OCI-LY7 (cell line): ENCODE results near the gene C19orf73. TPM values are rescaled to one million over a fixed set of nuclear protein-coding genes. Genes with fewer than 3 reads are reported as not detected.
A peak's percentile ranks its signal among the peaks of the same experiment; 100 is the strongest.

Source experiments
- BruUV-seq: library from RNA; stranded (reverse); fragments of 400-500 nt; replicated peaks from 2 replicates; lab custom pipeline; 2021; lab: Mats Ljungman, UMichigan
- CTCF ChIA-PET: fragments of 300-600 bp; sonication (Branson Sonifier 250); formaldehyde crosslinking; loops from one replicate; lab custom pipeline; 2022; ENCODE audit warnings: antibody characterized with exemption; ENCODE audit not compliant: unreplicated experiment; lab: Charles Lee
- POLR2A ChIA-PET: fragments of 300-600 bp; sonication (Branson Sonifier 250); formaldehyde crosslinking; loops from one replicate; lab custom pipeline; 2022; ENCODE audit warnings: antibody characterized with exemption; lab: Charles Lee
- DNase-seq: peaks from one replicate; pipeline ENCODE4 v3.0.0-alpha.2; 2015; ENCODE audit warnings: low spot score
- H2AFZ ChIP-seq: fragments of 200-600 bp; sonication (generic), shearing (Covaris generic); 2 replicates; pipeline ENCODE4 v1.6.1; 2014; ENCODE audit warnings: mild to moderate bottlenecking, antibody characterized with exemption, low read length, moderate library complexity
- H3K27ac ChIP-seq: fragments of 200-600 bp; sonication (generic); 2 replicates; pipeline ENCODE4 v1.5.1; 2014; ENCODE audit warnings: mixed run types, low read depth, mild to moderate bottlenecking, moderate library complexity, low read length, inconsistent platforms; ENCODE audit not compliant: poor library complexity, severe bottlenecking
- H3K36me3 ChIP-seq: fragments of 200-600 bp; sonication (generic); 2 replicates; pipeline ENCODE4 v1.6.1; 2014; ENCODE audit warnings: mild to moderate bottlenecking, antibody characterized with exemption, low read length, moderate library complexity, mixed read lengths; ENCODE audit not compliant: insufficient read depth
- H3K4me1 ChIP-seq: fragments of 200-600 bp; sonication (generic); 2 replicates; pipeline ENCODE4 v1.5.1; 2014; ENCODE audit warnings: mild to moderate bottlenecking, low read length; ENCODE audit not compliant: insufficient read depth, poor library complexity, severe bottlenecking
- H3K4me2 ChIP-seq: fragments of 200-600 bp; sonication (generic); 2 replicates; pipeline ENCODE4 v1.6.1; 2014; ENCODE audit warnings: mild to moderate bottlenecking, low read length
- H3K4me3 ChIP-seq: fragments of 200-600 bp; sonication (generic); 2 replicates; pipeline ENCODE4 v1.5.1; 2014; ENCODE audit warnings: mild to moderate bottlenecking, low read depth, low read length; ENCODE audit not compliant: poor library complexity, severe bottlenecking
- H3K79me2 ChIP-seq: fragments of 200-600 bp; sonication (generic); 2 replicates; pipeline ENCODE4 v1.6.1; 2016; ENCODE audit warnings: low read depth, mild to moderate bottlenecking, low read length, moderate library complexity, mixed read lengths; ENCODE audit not compliant: insufficient read depth
- H3K9me2 ChIP-seq: fragments of 200-600 bp; sonication (generic); 2 replicates; pipeline ENCODE4 v1.6.1; 2016; ENCODE audit warnings: mild to moderate bottlenecking, low read length, mixed read lengths; ENCODE audit not compliant: insufficient read depth
- H3K9me3 ChIP-seq: fragments of 200-600 bp; sonication (generic); 2 replicates; pipeline ENCODE4 v1.6.1; 2014; ENCODE audit warnings: mild to moderate bottlenecking, mixed run types, low read length, mixed read lengths
- H4K20me1 ChIP-seq: fragments of 200-600 bp; sonication (generic); 2 replicates; pipeline ENCODE4 v1.6.1; 2014; ENCODE audit warnings: mild to moderate bottlenecking, antibody characterized with exemption, low read length, moderate library complexity, mixed read lengths; ENCODE audit not compliant: insufficient read depth
- EZH2phosphoT487 ChIP-seq: fragments of 200-600 bp; sonication (generic); IDR thresholded peaks from 2 replicates; pipeline ENCODE4 v1.6.1; 2018; ENCODE audit warnings: low read depth, borderline replicate concordance, mild to moderate bottlenecking, mixed run types, antibody characterized with exemption, low read length, moderate library complexity, mixed read lengths
- intact Hi-C: fragments of 100-400 bp; cut with micrococcal nuclease; formaldehyde crosslinking; loops from one replicate; pipeline ENCODE4 v1.10.0; 2022; ENCODE audit not compliant: unreplicated experiment
- total RNA-seq, 2 experiments: library from RNA; depleted of rRNA in 1 of 2; stranded (reverse); fragments of >200 nt in 1 of 2; shearing (Covaris generic) in 1 of 2; gene quantifications; 2 replicates each; pipeline ENCODE4 v1.2.3, GENCODE V29; 2014 to 2022
- TF ChIP-seq, protein P1 (sequence below): fragments of 200-600 bp; sonication (generic); conservative IDR thresholded peaks from 2 replicates; pipeline ENCODE4 v1.5.1; 2014; ENCODE audit warnings: mild to moderate bottlenecking, antibody characterized with exemption, low read length, moderate library complexity, mixed read lengths

The C19orf73 gene
- total RNA-seq, 2 experiments from 2014 or later = 2.5 to 8.3 TPM

GRCh38 chr19:49135686-49136085 lies 16.7 kb upstream of the C19orf73 start:
- DNase-seq = no peak
- no peak overlapping the region for H2AFZ ChIP-seq
- no peaks in the 10 kb centered on the region for H3K4me1 ChIP-seq
- H3K36me3 ChIP-seq = peaks cover 6% of the 10 kb centered on the region; the same call in 1 of the 2 replicates
- H3K27ac ChIP-seq = no peak overlapping the region
- ChIA-PET POLR2A (no interaction called here), CTCF (no interaction called here)
- intact Hi-C loops = no loop called here
- no peak for TF ChIP-seq EZH2phosphoT487
- TF ChIP-seq, protein P1, sequence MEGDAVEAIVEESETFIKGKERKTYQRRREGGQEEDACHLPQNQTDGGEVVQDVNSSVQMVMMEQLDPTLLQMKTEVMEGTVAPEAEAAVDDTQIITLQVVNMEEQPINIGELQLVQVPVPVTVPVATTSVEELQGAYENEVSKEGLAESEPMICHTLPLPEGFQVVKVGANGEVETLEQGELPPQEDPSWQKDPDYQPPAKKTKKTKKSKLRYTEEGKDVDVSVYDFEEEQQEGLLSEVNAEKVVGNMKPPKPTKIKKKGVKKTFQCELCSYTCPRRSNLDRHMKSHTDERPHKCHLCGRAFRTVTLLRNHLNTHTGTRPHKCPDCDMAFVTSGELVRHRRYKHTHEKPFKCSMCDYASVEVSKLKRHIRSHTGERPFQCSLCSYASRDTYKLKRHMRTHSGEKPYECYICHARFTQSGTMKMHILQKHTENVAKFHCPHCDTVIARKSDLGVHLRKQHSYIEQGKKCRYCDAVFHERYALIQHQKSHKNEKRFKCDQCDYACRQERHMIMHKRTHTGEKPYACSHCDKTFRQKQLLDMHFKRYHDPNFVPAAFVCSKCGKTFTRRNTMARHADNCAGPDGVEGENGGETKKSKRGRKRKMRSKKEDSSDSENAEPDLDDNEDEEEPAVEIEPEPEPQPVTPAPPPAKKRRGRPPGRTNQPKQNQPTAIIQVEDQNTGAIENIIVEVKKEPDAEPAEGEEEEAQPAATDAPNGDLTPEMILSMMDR = no peak
- H3K4me2 ChIP-seq = no peak overlapping the region
- no TSS peak for BruUV-seq
- H3K4me3 ChIP-seq = no peak overlapping the region
- no peaks in the 10 kb centered on the region for H3K9me2 ChIP-seq
- H3K9me3 ChIP-seq = no peaks in the 10 kb centered on the region
- no peaks in the 10 kb centered on the region for H3K79me2 ChIP-seq
- H4K20me1 ChIP-seq = no peaks in the 10 kb centered on the region

DNA sequence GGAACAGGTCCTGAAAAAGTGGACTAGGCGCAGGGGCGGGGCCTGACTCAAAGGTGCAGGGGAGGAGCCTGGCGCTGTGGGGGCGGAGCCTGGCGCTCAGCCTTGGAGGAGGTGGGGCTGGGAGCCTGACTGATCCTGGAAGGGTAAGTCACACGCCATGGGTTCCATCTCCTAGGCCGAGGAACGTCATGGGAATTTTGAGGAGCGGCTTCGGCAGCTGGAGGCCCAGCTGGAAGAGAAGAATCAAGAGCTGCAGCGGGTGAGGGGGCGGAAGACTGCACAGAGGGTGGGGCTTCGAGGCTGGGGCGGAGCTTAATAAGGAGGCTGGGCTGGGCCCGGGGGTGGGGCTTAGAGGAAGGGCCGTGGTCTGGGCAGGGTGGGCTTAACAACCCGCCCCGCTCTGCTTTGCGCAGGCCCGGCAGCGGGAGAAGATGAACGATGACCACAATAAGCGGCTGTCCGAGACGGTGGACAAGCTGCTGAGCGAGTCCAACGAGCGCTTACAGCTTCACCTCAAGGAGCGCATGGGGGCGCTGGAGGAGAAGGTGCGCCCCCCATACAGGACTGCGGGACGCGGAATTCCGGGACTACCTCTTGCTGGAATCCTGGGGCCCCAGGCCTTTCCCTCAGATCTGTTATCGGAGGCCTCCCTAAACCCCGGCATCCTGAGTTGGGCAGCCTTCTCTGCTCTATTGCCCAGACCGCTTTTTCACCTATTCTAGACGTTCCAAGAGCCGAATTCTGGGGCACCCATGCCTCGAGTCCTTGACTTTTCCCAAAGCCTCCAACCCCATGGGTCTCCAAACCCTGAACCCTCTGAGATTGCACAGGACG lies 14.9 kb upstream of the C19orf73 start:
- H2AFZ ChIP-seq = peak overlapping the region; percentile 52; the same call in 1 of the 2 replicates
- H3K4me2 ChIP-seq = peak overlapping the region; percentile 46; the same call in 1 of the 2 replicates
- no peaks in the 10 kb centered on the region for H3K79me2 ChIP-seq
- TF ChIP-seq EZH2phosphoT487 = no peak
- ChIA-PET POLR2A (no interaction called here), CTCF (no interaction called here)
- no peak overlapping the region for H3K27ac ChIP-seq
- peaks cover 8% of the 10 kb centered on the region for H3K4me1 ChIP-seq
- H3K9me2 ChIP-seq = no peaks in the 10 kb centered on the region
- H4K20me1 ChIP-seq = no peaks in the 10 kb centered on the region
- H3K4me3 ChIP-seq = peak overlapping the region; percentile 51
- peak; percentile 48 for DNase-seq
- peaks cover 6% of the 10 kb centered on the region; the same call in 1 of the 2 replicates for H3K36me3 ChIP-seq
- no TSS peak for BruUV-seq
- intact Hi-C loops = loop anchor here (5.0 kb wide), 1 partner anchor 312 kb away; no protein-coding TSS in a partner anchor
- H3K9me3 ChIP-seq = no peaks in the 10 kb centered on the region

GRCh38 chr19:49132974-49133609 lies 14.1 kb upstream of the C19orf73 start:
- Histone ChIP-seq H2AFZ (peak overlapping the region; percentile 52; the same call in 1 of the 2 replicates), H3K36me3 (peaks cover 6% of the 10 kb centered on the region; the same call in 1 of the 2 replicates), H3K4me2 (no peak overlapping the region), H3K9me2 (no peaks in the 10 kb centered on the region), H3K27ac (no peak overlapping the region), H3K4me1 (peaks cover 12% of the 10 kb centered on the region), H3K79me2 (no peaks in the 10 kb centered on the region), H3K4me3 (no peak overlapping the region), H3K9me3 (no peaks in the 10 kb centered on the region), H4K20me1 (no peaks in the 10 kb centered on the region)
- TF ChIP-seq EZH2phosphoT487 = no peak
- TF ChIP-seq, protein P1 = no peak
- no TSS peak for BruUV-seq
- POLR2A ChIA-PET = no interaction called here
- intact Hi-C loops = loop anchor here (5.0 kb wide), 1 partner anchor 311 kb away; no protein-coding TSS in a partner anchor
- no peak for DNase-seq
- CTCF ChIA-PET = no interaction called here
